GM12875 (cell line): ENCODE measurements around the gene FGFBP3.

Experiments
- H3K4me3 ChIP-seq: one replicate; pipeline ENCODE4 v1.5.1; 2011; ENCODE audit warnings: low read depth, low read length, control low read depth
- TF ChIP-seq, protein P1 (sequence below): IDR thresholded peaks from 2 replicates; pipeline ENCODE4 v1.5.1; 2011; ENCODE audit warnings: low read depth, mild to moderate bottlenecking, control low read depth, inconsistent platforms, low read length, moderate library complexity, borderline replicate concordance; ENCODE audit not compliant: insufficient read depth

The FGFBP3 gene

DNA sequence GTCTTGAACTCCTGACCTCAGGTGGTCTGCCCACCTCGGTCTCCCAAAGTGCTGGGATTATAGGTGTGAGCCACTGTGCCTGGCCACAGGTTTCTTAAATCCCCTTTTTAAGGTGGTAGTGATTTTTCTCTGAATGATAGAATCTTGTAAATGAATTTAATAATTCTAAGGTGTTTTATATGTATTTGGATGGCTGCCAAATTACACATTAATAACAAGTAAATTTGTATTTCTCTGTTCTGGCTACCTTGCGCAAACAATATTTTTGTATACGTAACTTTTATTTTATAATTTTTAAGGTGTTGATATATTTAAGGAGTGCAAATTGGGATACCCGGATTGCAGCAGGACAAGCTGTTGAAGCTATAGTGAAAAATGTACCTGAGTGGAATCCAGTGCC, 30.4 kb upstream of the FGFBP3 start:
- TF ChIP-seq, protein P1, sequence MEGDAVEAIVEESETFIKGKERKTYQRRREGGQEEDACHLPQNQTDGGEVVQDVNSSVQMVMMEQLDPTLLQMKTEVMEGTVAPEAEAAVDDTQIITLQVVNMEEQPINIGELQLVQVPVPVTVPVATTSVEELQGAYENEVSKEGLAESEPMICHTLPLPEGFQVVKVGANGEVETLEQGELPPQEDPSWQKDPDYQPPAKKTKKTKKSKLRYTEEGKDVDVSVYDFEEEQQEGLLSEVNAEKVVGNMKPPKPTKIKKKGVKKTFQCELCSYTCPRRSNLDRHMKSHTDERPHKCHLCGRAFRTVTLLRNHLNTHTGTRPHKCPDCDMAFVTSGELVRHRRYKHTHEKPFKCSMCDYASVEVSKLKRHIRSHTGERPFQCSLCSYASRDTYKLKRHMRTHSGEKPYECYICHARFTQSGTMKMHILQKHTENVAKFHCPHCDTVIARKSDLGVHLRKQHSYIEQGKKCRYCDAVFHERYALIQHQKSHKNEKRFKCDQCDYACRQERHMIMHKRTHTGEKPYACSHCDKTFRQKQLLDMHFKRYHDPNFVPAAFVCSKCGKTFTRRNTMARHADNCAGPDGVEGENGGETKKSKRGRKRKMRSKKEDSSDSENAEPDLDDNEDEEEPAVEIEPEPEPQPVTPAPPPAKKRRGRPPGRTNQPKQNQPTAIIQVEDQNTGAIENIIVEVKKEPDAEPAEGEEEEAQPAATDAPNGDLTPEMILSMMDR: no peak
- no peak overlapping the region for H3K4me3 ChIP-seq

- TF ChIP-seq, protein P1: no peak
- no peak overlapping the region for H3K4me3 ChIP-seq
Measured at GRCh38 chr10:91935886-91936285, 26.6 kb upstream of the FGFBP3 start.

DNA sequence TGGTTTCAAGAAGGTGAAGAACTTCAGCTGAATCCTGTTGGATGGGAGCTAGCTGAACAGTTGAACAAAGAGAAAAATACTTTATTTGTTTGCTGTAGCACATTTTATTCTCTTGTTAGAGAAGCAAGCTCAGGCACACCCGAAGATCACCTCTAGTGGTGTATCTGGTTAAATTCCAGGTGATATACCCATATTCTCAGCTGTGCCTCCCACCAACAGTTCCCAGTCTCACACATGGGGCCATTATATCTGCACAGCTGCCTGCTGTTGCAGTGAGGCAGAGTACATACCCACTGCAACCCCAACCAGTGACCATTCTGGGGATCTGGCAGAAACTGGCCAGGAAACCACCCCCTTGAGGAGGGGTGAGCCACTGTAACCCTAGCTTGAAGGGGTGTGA, 23.5 kb upstream of the FGFBP3 start:
- no peak overlapping the region for H3K4me3 ChIP-seq
- TF ChIP-seq, protein P1: no peak

GRCh38 chr10:91931526-91932190, 22.4 kb upstream of the FGFBP3 start:
- no peak overlapping the region for H3K4me3 ChIP-seq
- TF ChIP-seq, protein P1: no peak

DNA sequence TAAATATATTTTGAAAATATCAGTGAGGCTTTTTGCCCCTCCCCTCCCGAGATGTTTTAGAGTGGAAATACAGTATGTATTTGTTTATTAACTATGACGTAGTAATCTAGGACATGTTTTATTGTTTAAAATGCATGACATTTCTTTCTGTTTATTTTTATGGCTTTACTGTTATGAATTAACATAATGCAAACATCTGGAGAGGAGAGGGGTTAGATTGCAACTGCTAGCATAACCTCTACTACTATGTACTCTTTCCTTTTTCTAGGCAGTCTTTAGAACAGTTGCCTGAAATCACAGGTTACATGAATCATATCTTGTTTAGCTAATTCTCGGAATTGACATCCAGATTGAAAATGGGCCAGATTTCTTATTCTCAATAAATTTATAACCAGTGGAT, 21.7 kb upstream of the FGFBP3 start:
- no peak overlapping the region for H3K4me3 ChIP-seq
- TF ChIP-seq, protein P1: no peak

DNA sequence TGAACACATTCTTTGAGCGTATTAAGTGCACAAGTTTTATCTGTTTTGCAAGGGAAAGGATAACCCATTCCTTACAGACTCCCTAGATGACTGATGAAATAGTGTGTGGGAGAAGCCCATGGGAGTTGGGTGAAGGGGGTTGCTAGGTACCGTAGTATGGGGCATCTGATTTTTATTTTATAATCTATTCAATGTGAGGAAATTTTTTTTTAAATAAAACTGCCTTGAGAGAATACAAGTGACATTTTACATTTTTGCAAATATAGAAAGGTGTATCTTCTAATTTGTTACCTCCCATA, 15.7 kb upstream of the FGFBP3 start:
- TF ChIP-seq, protein P1: no peak
- H3K4me3 ChIP-seq: peak overlapping the region; percentile 82

GRCh38 chr10:91924212-91925021, 15.1 kb upstream of the FGFBP3 start:
- H3K4me3 ChIP-seq: peak overlapping the region; percentile 82
- TF ChIP-seq, protein P1: no peak
